ENCODE measurements around the gene UTP18. TPM values are rescaled to one million over a fixed set of nuclear protein-coding genes. Genes with fewer than 3 reads are reported as not detected.

The UTP18 gene
- total RNA-seq, 1 experiment from 2014 or later: 55.3 TPM

DNA sequence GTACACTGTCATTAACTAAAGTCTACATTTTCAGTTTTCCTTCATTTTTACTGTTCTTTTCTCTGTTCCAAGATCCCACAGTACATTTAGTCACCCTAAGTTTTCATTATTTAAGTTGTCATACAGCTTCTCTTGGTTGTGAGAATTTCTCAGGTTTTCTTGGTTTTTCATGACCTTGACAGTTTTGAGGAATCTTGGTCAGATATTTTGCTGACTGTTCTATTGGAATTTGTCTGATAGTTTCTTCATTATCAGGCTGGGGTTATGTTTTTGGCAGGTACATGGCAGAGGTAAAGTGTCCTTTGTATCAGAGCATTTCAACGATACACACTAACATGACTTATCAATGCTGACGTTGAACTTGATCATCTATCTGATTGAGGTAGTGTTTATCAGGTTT, 20.1 kb upstream of the UTP18 start:
- Histone ChIP-seq H3K4me3 (ENCODE audit: low read depth, low read length) (no peak overlapping the region), H3K4me1 (no peaks in the 10 kb centered on the region), H3K9me3 (peaks cover 6% of the 10 kb centered on the region), H3K36me3 (ENCODE audit: control insufficient read depth, insufficient read depth, low read length) (no peaks in the 10 kb centered on the region; the same call in none of the 2 replicates), H3K27me3 (replicated peaks; ENCODE audit: control insufficient read depth, insufficient read depth, low read length) (no peaks in the 10 kb centered on the region)
- Mint-ChIP-seq H3K27me3 (ENCODE audit: insufficient read depth, unreplicated experiment) (no peaks in the 10 kb centered on the region), H3K27ac (ENCODE audit: unreplicated experiment) (no peak overlapping the region), H3K9me3 (ENCODE audit: unreplicated experiment) (no peaks in the 10 kb centered on the region), H3K4me1 (ENCODE audit: low read depth, unreplicated experiment) (peaks cover 17% of the 10 kb centered on the region), H3K36me3 (ENCODE audit: insufficient read depth, unreplicated experiment) (peaks cover 34% of the 10 kb centered on the region), H3K4me3 (ENCODE audit: unreplicated experiment) (no peak overlapping the region)
- no TSS peak for BruUV-seq (replicated peaks)
- TF ChIP-seq, protein P1, sequence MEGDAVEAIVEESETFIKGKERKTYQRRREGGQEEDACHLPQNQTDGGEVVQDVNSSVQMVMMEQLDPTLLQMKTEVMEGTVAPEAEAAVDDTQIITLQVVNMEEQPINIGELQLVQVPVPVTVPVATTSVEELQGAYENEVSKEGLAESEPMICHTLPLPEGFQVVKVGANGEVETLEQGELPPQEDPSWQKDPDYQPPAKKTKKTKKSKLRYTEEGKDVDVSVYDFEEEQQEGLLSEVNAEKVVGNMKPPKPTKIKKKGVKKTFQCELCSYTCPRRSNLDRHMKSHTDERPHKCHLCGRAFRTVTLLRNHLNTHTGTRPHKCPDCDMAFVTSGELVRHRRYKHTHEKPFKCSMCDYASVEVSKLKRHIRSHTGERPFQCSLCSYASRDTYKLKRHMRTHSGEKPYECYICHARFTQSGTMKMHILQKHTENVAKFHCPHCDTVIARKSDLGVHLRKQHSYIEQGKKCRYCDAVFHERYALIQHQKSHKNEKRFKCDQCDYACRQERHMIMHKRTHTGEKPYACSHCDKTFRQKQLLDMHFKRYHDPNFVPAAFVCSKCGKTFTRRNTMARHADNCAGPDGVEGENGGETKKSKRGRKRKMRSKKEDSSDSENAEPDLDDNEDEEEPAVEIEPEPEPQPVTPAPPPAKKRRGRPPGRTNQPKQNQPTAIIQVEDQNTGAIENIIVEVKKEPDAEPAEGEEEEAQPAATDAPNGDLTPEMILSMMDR (IDR thresholded peaks at IDR 0.05; ENCODE audit: insufficient read depth in 1 of 2, low read depth in 1 of 2, low read length in 1 of 2, severe bottlenecking in 1 of 2, unreplicated experiment in 1 of 2): no peak
- DNase-seq: no peak
- ChIA-PET CTCF (no interaction called here), POLR2A (no interaction called here)
- intact Hi-C loops (cut with micrococcal nuclease; ENCODE audit: unreplicated experiment): no loop called here

- Histone ChIP-seq H3K36me3 (ENCODE audit: control insufficient read depth, insufficient read depth, low read length) (no peaks in the 10 kb centered on the region), H3K4me1 (no peaks in the 10 kb centered on the region), H3K27me3 (replicated peaks; ENCODE audit: control insufficient read depth, insufficient read depth, low read length) (no peaks in the 10 kb centered on the region), H3K9me3 (no peaks in the 10 kb centered on the region), H3K4me3 (ENCODE audit: low read depth, low read length) (no peak overlapping the region)
- BruUV-seq (replicated peaks): no TSS peak
- intact Hi-C loops (cut with micrococcal nuclease; ENCODE audit: unreplicated experiment): no loop called here
- TF ChIP-seq, protein P1 (IDR thresholded peaks at IDR 0.05; ENCODE audit: insufficient read depth in 1 of 2, low read depth in 1 of 2, low read length in 1 of 2, severe bottlenecking in 1 of 2, unreplicated experiment in 1 of 2): no peak
- Mint-ChIP-seq H3K36me3 (ENCODE audit: insufficient read depth, unreplicated experiment) (peaks cover 30% of the 10 kb centered on the region), H3K9me3 (ENCODE audit: unreplicated experiment) (no peaks in the 10 kb centered on the region), H3K27ac (ENCODE audit: unreplicated experiment) (no peak overlapping the region), H3K27me3 (ENCODE audit: insufficient read depth, unreplicated experiment) (no peaks in the 10 kb centered on the region), H3K4me3 (ENCODE audit: unreplicated experiment) (no peak overlapping the region), H3K4me1 (ENCODE audit: low read depth, unreplicated experiment) (peaks cover 17% of the 10 kb centered on the region)
- CTCF ChIA-PET: interaction anchor here (0.6 kb wide), 1 partner anchor 91 kb away, joined by 3 read pairs; the partner anchor contains the start of gene NME1
- DNase-seq: no peak
- POLR2A ChIA-PET: no interaction called here
Measured at GRCh38 chr17:51244041-51244440, 16.3 kb upstream of the UTP18 start.

GRCh38 chr17:51245535-51245934, 14.8 kb upstream of the UTP18 start:
- ChIA-PET POLR2A (no interaction called here), CTCF (no interaction called here)
- Mint-ChIP-seq H3K36me3 (ENCODE audit: insufficient read depth, unreplicated experiment) (peaks cover 24% of the 10 kb centered on the region), H3K27me3 (ENCODE audit: insufficient read depth, unreplicated experiment) (no peaks in the 10 kb centered on the region), H3K4me1 (ENCODE audit: low read depth, unreplicated experiment) (peaks cover 17% of the 10 kb centered on the region), H3K4me3 (ENCODE audit: unreplicated experiment) (no peak overlapping the region), H3K27ac (ENCODE audit: unreplicated experiment) (no peak overlapping the region), H3K9me3 (ENCODE audit: unreplicated experiment) (no peaks in the 10 kb centered on the region)
- Histone ChIP-seq H3K27me3 (replicated peaks; ENCODE audit: control insufficient read depth, insufficient read depth, low read length) (no peaks in the 10 kb centered on the region), H3K4me3 (ENCODE audit: low read depth, low read length) (no peak overlapping the region), H3K36me3 (ENCODE audit: control insufficient read depth, insufficient read depth, low read length) (no peaks in the 10 kb centered on the region), H3K9me3 (no peaks in the 10 kb centered on the region), H3K4me1 (no peaks in the 10 kb centered on the region)
- no TSS peak for BruUV-seq (replicated peaks)
- TF ChIP-seq, protein P1 (IDR thresholded peaks at IDR 0.05; ENCODE audit: insufficient read depth in 1 of 2, low read depth in 1 of 2, low read length in 1 of 2, severe bottlenecking in 1 of 2, unreplicated experiment in 1 of 2): no peak
- no peak for DNase-seq
- intact Hi-C loops (cut with micrococcal nuclease; ENCODE audit: unreplicated experiment): no loop called here
